Measurements from ENCODE around the gene SLC7A8.

SLC7A8 gene

DNA sequence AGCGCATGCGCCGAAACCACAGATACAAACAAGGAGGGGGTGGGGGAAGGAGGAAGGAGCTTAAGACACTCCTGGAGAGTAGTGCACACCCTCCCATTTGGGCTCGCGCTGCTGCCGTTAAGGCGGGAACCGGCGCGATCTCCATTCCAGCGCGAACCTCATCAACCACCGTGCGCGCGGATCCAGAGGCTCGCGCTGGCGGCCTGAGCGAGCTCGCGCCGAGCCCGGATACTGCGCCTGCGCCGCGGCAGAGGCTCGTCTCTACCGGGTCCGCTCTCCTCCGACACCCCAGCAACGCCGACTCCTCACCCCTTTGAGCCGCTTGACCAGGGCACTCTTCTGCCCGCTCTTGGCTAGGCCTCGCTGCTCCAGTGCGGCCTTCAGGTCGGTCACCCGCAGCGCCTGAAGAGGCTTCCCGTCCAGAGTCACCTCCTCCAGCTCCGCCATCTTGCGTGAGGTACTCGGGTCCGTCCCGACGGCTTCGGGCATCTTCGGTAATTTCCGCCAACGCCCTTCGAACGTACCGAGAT, 88.7 kb downstream of the SLC7A8 start, which contains the start of gene ACIN1 (continued):
- TF ChIP-seq ZSCAN23 (tag by site-specific recombination; IDR thresholded peaks at IDR 0.05) (no peak), ZEB2 (tag by site-specific recombination; IDR thresholded peaks at IDR 0.05) (peak; percentile 72), ZIC2 (tag by site-specific recombination; IDR thresholded peaks at IDR 0.05) (no peak; the same call in 1 of the 2 replicates), ZNF16 (tag by site-specific recombination; IDR thresholded peaks at IDR 0.05; ENCODE audit: low read depth) (no peak), ZNF555 (tag by site-specific recombination; conservative IDR thresholded peaks at IDR 0.05) (no peak), ZFP41 (tag by site-specific recombination; IDR thresholded peaks at IDR 0.05; ENCODE audit: borderline replicate concordance) (no peak), SP3 (tag by site-specific recombination; IDR thresholded peaks at IDR 0.05) (no peak; the same call in 1 of the 2 replicates), ZNF623 (tag by site-specific recombination; IDR thresholded peaks at IDR 0.05) (no peak), ZFP37 (tag by site-specific recombination; IDR thresholded peaks at IDR 0.05) (no peak), ZNF561 (tag by site-specific recombination; IDR thresholded peaks at IDR 0.05; ENCODE audit: borderline replicate concordance) (peak; percentile 28; the same call in 1 of the 2 replicates), ZNF121 (tag by site-specific recombination; IDR thresholded peaks at IDR 0.05) (no peak), ZNF341 (tag by site-specific recombination; IDR thresholded peaks at IDR 0.05; ENCODE audit: low read depth) (no peak), SETDB1 (IDR thresholded peaks at IDR 0.05; ENCODE audit: insufficient read length, low read length) (no peak), FEZF1 (tag by site-specific recombination; IDR thresholded peaks at IDR 0.05) (no peak), KLF7 (tag by site-specific recombination; IDR thresholded peaks at IDR 0.05; ENCODE audit: borderline replicate concordance) (no peak), ZNF585B (tag by site-specific recombination; IDR thresholded peaks at IDR 0.05) (no peak), ZNF610 (tag by site-specific recombination; IDR thresholded peaks at IDR 0.05; ENCODE audit: borderline replicate concordance) (peak; percentile 60; the same call in 1 of the 2 replicates), ZNF76 (tag by site-specific recombination; IDR thresholded peaks at IDR 0.05; ENCODE audit: borderline replicate concordance, low read depth) (peak; percentile 22; the same call in 1 of the 2 replicates), ZNF658 (tag by site-specific recombination; IDR thresholded peaks at IDR 0.05) (no peak), ZNF621 (tag by site-specific recombination; IDR thresholded peaks at IDR 0.05) (no peak), WT1 (tag by site-specific recombination; IDR thresholded peaks at IDR 0.05) (peak; percentile 46; the same call in 1 of the 2 replicates), ZNF677 (tag by site-specific recombination; IDR thresholded peaks at IDR 0.05) (no peak), ZNF426 (tag by site-specific recombination; IDR thresholded peaks at IDR 0.05) (no peak)
- TF ChIP-seq, protein P1, sequence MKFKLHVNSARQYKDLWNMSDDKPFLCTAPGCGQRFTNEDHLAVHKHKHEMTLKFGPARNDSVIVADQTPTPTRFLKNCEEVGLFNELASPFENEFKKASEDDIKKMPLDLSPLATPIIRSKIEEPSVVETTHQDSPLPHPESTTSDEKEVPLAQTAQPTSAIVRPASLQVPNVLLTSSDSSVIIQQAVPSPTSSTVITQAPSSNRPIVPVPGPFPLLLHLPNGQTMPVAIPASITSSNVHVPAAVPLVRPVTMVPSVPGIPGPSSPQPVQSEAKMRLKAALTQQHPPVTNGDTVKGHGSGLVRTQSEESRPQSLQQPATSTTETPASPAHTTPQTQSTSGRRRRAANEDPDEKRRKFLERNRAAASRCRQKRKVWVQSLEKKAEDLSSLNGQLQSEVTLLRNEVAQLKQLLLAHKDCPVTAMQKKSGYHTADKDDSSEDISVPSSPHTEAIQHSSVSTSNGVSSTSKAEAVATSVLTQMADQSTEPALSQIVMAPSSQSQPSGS (tag by site-specific recombination; IDR thresholded peaks at IDR 0.05; ENCODE audit: low read depth) = no peak
- TF ChIP-seq, protein P2, sequence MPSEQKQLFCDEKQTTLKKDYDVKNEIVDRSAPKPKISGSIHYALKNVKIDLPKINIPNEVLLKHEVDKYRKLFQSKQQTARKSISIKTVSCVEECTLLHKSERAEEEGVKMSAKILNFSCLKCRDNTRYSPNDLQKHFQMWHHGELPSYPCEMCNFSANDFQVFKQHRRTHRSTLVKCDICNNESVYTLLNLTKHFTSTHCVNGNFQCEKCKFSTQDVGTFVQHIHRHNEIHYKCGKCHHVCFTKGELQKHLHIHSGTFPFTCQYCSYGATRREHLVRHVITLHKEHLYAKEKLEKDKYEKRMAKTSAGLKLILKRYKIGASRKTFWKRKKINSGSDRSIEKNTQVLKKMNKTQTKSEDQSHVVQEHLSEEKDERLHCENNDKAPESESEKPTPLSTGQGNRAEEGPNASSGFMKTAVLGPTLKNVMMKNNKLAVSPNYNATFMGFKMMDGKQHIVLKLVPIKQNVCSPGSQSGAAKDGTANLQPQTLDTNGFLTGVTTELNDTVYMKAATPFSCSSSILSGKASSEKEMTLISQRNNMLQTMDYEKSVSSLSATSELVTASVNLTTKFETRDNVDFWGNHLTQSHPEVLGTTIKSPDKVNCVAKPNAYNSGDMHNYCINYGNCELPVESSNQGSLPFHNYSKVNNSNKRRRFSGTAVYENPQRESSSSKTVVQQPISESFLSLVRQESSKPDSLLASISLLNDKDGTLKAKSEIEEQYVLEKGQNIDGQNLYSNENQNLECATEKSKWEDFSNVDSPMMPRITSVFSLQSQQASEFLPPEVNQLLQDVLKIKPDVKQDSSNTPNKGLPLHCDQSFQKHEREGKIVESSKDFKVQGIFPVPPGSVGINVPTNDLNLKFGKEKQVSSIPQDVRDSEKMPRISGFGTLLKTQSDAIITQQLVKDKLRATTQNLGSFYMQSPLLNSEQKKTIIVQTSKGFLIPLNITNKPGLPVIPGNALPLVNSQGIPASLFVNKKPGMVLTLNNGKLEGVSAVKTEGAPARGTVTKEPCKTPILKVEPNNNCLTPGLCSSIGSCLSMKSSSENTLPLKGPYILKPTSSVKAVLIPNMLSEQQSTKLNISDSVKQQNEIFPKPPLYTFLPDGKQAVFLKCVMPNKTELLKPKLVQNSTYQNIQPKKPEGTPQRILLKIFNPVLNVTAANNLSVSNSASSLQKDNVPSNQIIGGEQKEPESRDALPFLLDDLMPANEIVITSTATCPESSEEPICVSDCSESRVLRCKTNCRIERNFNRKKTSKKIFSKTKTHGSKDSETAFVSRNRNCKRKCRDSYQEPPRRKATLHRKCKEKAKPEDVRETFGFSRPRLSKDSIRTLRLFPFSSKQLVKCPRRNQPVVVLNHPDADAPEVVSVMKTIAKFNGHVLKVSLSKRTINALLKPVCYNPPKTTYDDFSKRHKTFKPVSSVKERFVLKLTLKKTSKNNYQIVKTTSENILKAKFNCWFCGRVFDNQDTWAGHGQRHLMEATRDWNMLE (tag by site-specific recombination; conservative IDR thresholded peaks at IDR 0.05; ENCODE audit: low read depth) = no peak
- TF ChIP-seq, protein P3, sequence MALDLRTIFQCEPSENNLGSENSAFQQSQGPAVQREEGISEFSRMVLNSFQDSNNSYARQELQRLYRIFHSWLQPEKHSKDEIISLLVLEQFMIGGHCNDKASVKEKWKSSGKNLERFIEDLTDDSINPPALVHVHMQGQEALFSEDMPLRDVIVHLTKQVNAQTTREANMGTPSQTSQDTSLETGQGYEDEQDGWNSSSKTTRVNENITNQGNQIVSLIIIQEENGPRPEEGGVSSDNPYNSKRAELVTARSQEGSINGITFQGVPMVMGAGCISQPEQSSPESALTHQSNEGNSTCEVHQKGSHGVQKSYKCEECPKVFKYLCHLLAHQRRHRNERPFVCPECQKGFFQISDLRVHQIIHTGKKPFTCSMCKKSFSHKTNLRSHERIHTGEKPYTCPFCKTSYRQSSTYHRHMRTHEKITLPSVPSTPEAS (tag by site-specific recombination; IDR thresholded peaks at IDR 0.05) = 0 out of 2 replicates have a peak, but pooled peaks have one; percentile 39
- TF ChIP-seq, protein P4, sequence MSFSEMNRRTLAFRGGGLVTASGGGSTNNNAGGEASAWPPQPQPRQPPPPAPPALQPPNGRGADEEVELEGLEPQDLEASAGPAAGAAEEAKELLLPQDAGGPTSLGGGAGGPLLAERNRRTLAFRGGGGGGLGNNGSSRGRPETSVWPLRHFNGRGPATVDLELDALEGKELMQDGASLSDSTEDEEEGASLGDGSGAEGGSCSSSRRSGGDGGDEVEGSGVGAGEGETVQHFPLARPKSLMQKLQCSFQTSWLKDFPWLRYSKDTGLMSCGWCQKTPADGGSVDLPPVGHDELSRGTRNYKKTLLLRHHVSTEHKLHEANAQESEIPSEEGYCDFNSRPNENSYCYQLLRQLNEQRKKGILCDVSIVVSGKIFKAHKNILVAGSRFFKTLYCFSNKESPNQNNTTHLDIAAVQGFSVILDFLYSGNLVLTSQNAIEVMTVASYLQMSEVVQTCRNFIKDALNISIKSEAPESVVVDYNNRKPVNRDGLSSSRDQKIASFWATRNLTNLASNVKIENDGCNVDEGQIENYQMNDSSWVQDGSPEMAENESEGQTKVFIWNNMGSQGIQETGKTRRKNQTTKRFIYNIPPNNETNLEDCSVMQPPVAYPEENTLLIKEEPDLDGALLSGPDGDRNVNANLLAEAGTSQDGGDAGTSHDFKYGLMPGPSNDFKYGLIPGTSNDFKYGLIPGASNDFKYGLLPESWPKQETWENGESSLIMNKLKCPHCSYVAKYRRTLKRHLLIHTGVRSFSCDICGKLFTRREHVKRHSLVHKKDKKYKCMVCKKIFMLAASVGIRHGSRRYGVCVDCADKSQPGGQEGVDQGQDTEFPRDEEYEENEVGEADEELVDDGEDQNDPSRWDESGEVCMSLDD (tag by site-specific recombination; IDR thresholded peaks at IDR 0.05) = no peak
- TF ChIP-seq, protein P5, sequence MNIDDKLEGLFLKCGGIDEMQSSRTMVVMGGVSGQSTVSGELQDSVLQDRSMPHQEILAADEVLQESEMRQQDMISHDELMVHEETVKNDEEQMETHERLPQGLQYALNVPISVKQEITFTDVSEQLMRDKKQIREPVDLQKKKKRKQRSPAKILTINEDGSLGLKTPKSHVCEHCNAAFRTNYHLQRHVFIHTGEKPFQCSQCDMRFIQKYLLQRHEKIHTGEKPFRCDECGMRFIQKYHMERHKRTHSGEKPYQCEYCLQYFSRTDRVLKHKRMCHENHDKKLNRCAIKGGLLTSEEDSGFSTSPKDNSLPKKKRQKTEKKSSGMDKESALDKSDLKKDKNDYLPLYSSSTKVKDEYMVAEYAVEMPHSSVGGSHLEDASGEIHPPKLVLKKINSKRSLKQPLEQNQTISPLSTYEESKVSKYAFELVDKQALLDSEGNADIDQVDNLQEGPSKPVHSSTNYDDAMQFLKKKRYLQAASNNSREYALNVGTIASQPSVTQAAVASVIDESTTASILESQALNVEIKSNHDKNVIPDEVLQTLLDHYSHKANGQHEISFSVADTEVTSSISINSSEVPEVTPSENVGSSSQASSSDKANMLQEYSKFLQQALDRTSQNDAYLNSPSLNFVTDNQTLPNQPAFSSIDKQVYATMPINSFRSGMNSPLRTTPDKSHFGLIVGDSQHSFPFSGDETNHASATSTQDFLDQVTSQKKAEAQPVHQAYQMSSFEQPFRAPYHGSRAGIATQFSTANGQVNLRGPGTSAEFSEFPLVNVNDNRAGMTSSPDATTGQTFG (tag by site-specific recombination; IDR thresholded peaks at IDR 0.05; ENCODE audit: borderline replicate concordance) = no peak
